Trophoblast cell (in vitro differentiated cells and primary cell): ENCODE results near the gene MYL6. TPM values are rescaled to one million over a fixed set of nuclear protein-coding genes. Genes with fewer than 3 reads are reported as not detected.
A peak's percentile ranks its signal among the peaks of the same experiment; 100 is the strongest.

Source experiments
- DNase-seq, 2 donors: peaks; one replicate each; pipeline ENCODE4 v3.0.0-alpha.2; 2016
- H2AFZ ChIP-seq: 2 replicates; pipeline ENCODE4 v1.6.1; 2013; ENCODE audit warnings: low read length, moderate library complexity, mild to moderate bottlenecking; ENCODE audit not compliant: insufficient read depth, poor library complexity
- H2AK5ac ChIP-seq: 2 replicates; pipeline ENCODE4 v1.6.1; 2013; ENCODE audit warnings: mild to moderate bottlenecking, low read length
- H2BK120ac ChIP-seq: 2 replicates; pipeline ENCODE4 v1.6.1; 2013; ENCODE audit warnings: low read length, mild to moderate bottlenecking, moderate library complexity; ENCODE audit not compliant: insufficient read depth, poor library complexity
- H2BK12ac ChIP-seq: 2 replicates; pipeline ENCODE4 v1.6.1; 2013; ENCODE audit warnings: mild to moderate bottlenecking, low read length, moderate library complexity
- H2BK5ac ChIP-seq: 2 replicates; pipeline ENCODE4 v1.6.1; 2013; ENCODE audit warnings: low read length, low read depth, moderate library complexity, mild to moderate bottlenecking; ENCODE audit not compliant: poor library complexity
- H3K14ac ChIP-seq: 2 replicates; pipeline ENCODE4 v1.6.1; 2013; ENCODE audit warnings: mild to moderate bottlenecking, low read length
- H3K18ac ChIP-seq: 2 replicates; pipeline ENCODE4 v1.6.1; 2013; ENCODE audit warnings: mild to moderate bottlenecking, low read length
- H3K23ac ChIP-seq: 2 replicates; pipeline ENCODE4 v1.6.1; 2013; ENCODE audit warnings: low read length
- H3K27ac ChIP-seq: 2 replicates; pipeline ENCODE4 v1.5.1; 2013; ENCODE audit warnings: low read depth, mild to moderate bottlenecking, inconsistent platforms, low read length, moderate library complexity
- H3K27me3 ChIP-seq: 2 replicates; pipeline ENCODE4 v1.6.1; 2013; ENCODE audit warnings: inconsistent platforms, mild to moderate bottlenecking, low read length, moderate library complexity; ENCODE audit not compliant: insufficient read depth
- H3K36me3 ChIP-seq, 2 experiments: 1 replicate in 1 of 2; 2 replicates in 1 of 2; pipeline ENCODE4 v1.6.1; 2013; ENCODE audit warnings: low read length in 2 of 2, mild to moderate bottlenecking in 2 of 2, moderate library complexity in 1 of 2; ENCODE audit not compliant: insufficient read depth in 2 of 2, control insufficient read depth in 1 of 2
- H3K4ac ChIP-seq: 2 replicates; pipeline ENCODE4 v1.6.1; 2013; ENCODE audit warnings: low read depth, mild to moderate bottlenecking, low read length, moderate library complexity
- H3K4me1 ChIP-seq, 2 experiments: 1 replicate in 1 of 2; 2 replicates in 1 of 2; pipeline ENCODE4 v1.6.1; 2013; ENCODE audit warnings: low read length in 2 of 2, mild to moderate bottlenecking in 2 of 2, moderate library complexity in 1 of 2; ENCODE audit not compliant: insufficient read depth in 2 of 2, control insufficient read depth in 1 of 2
- H3K4me2 ChIP-seq: 2 replicates; pipeline ENCODE4 v1.6.1; 2013; ENCODE audit warnings: inconsistent platforms, mild to moderate bottlenecking, low read length, moderate library complexity
- H3K4me3 ChIP-seq: 2 replicates; pipeline ENCODE4 v1.5.1; 2013; ENCODE audit warnings: mild to moderate bottlenecking, low read depth, low read length, inconsistent platforms
- H3K79me1 ChIP-seq: one replicate; pipeline ENCODE4 v1.6.1; 2013; ENCODE audit warnings: low read length
- H3K79me2 ChIP-seq: 2 replicates; pipeline ENCODE4 v1.6.1; 2013; ENCODE audit warnings: low read length, mild to moderate bottlenecking; ENCODE audit not compliant: control insufficient read depth, insufficient read depth, poor library complexity
- H3K9ac ChIP-seq: 2 replicates; pipeline ENCODE4 v1.6.1; 2013; ENCODE audit warnings: mild to moderate bottlenecking, low read length
- H3K9me3 ChIP-seq: 2 replicates; pipeline ENCODE4 v1.6.1; 2013; ENCODE audit warnings: low read depth, mild to moderate bottlenecking, control low read depth, inconsistent platforms, low read length; ENCODE audit not compliant: insufficient read depth
- H4K12ac ChIP-seq: 2 replicates; pipeline ENCODE4 v1.6.1; 2013; ENCODE audit warnings: low read depth, mild to moderate bottlenecking, low read length, moderate library complexity
- H4K8ac ChIP-seq: 2 replicates; pipeline ENCODE4 v1.6.1; 2013; ENCODE audit warnings: low read depth, mild to moderate bottlenecking, low read length, moderate library complexity
- H4K91ac ChIP-seq: one replicate; pipeline ENCODE4 v1.6.1; 2013; ENCODE audit warnings: low read depth, mild to moderate bottlenecking, low read length, moderate library complexity
- WGBS: extraction: QIAGEN DNeasy Blood & Tissue Kit; methylation state at CpG from one replicate; pipeline ENCODE4 v1.1.7; 2013; ENCODE audit warnings: missing lambda C conversion rate; ENCODE audit not compliant: insufficient read length, insufficient coverage; ENCODE audit errors: extremely low coverage; 5-methylcytosine and 5-hydroxymethylcytosine counted together
- polyA plus RNA-seq: library from polyadenylated mRNA; stranded (reverse); fragments of 200-250 nt; gene quantifications from 2 replicates; pipeline ENCODE4 v1.2.3, GENCODE V29; 2013

Gene MYL6
- polyA plus RNA-seq: 2,027 and 2,059 TPM in 2 replicates

GRCh38 chr12:56158029-56158925, at the start of gene MYL6:
TSS of gene MYL6 (plus strand) at chr12:56158359. CDS start at chr12:56158402, 43 bp downstream.
- Histone ChIP-seq H3K4me1 (peaks cover 25 to 27% of the 10 kb centered on the region in 2 experiments), H3K14ac (peak within 1 kb of the TSS; percentile 99), H3K4me3 (peak within 1 kb of the TSS; percentile 96), H2AK5ac (peak within 1 kb of the TSS; percentile 100), H3K4me2 (peak within 1 kb of the TSS; percentile 83), H3K9ac (peak within 1 kb of the TSS; percentile 100), H3K79me2 (peaks cover 19% of the 10 kb centered on the region), H3K18ac (peak within 1 kb of the TSS; percentile 98), H2BK5ac (peak within 1 kb of the TSS; percentile 97), H3K27me3 (no peaks in the 10 kb centered on the region), H3K36me3 (peaks cover 40 to 53% of the 10 kb centered on the region in 2 experiments), H2AFZ (peak within 1 kb of the TSS; percentile 32), H4K12ac (peak within 1 kb of the TSS; percentile 95), H3K79me1 (peaks cover 15% of the 10 kb centered on the region), H3K23ac (no peak within 1 kb of the TSS), H2BK12ac (no peak within 1 kb of the TSS), H4K8ac (peak within 1 kb of the TSS; percentile 95), H3K27ac (peak within 1 kb of the TSS; percentile 72), H4K91ac (peak within 1 kb of the TSS; percentile 98), H3K4ac (peak within 1 kb of the TSS; percentile 100), H3K9me3 (peaks cover 4% of the 10 kb centered on the region), H2BK120ac (peak within 1 kb of the TSS; percentile 92)
- DNase-seq: peak; percentile 97 to 99
- WGBS: no CpG with 5 or more reads among the region's 30 CpGs

- Histone ChIP-seq H3K18ac (no peak overlapping the region), H2BK5ac (no peak overlapping the region), H3K4me1 (peaks cover 0 to 4% of the 10 kb centered on the region in 2 experiments), H4K91ac (no peak overlapping the region), H3K23ac (no peak overlapping the region), H4K8ac (no peak overlapping the region), H3K27ac (no peak overlapping the region), H3K27me3 (no peaks in the 10 kb centered on the region), H3K14ac (no peak overlapping the region), H3K36me3 (peaks cover 30 to 52% of the 10 kb centered on the region in 2 experiments), H2BK120ac (no peak overlapping the region), H2AFZ (no peak overlapping the region), H2BK12ac (no peak overlapping the region), H2AK5ac (no peak overlapping the region), H4K12ac (no peak overlapping the region), H3K4me3 (no peak overlapping the region), H3K9me3 (no peaks in the 10 kb centered on the region), H3K79me1 (peaks cover under 1% of the 10 kb centered on the region), H3K9ac (no peak overlapping the region), H3K4ac (no peak overlapping the region), H3K4me2 (no peak overlapping the region), H3K79me2 (no peaks in the 10 kb centered on the region)
- no CpG with 5 or more reads among the region's 5 CpGs for WGBS
- no peak for DNase-seq
These were observed 47.6 kb upstream of the MYL6 start for GRCh38 chr12:56110571-56110970.

GRCh38 chr12:56114084-56114483, 44.1 kb upstream of the MYL6 start:
- H3K79me1 ChIP-seq: peaks cover 12% of the 10 kb centered on the region
- no peak overlapping the region for H3K23ac ChIP-seq
- H3K27me3 ChIP-seq: no peaks in the 10 kb centered on the region
- no peak overlapping the region for H2AFZ ChIP-seq
- DNase-seq: no peak
- peaks cover 4 to 8% of the 10 kb centered on the region in 2 experiments for H3K4me1 ChIP-seq
- H3K9me3 ChIP-seq: no peaks in the 10 kb centered on the region
- no peak overlapping the region for H2BK120ac ChIP-seq
- H2AK5ac ChIP-seq: no peak overlapping the region
- H4K12ac ChIP-seq: no peak overlapping the region
- H3K9ac ChIP-seq: no peak overlapping the region
- no peak overlapping the region for H3K4me3 ChIP-seq
- no peak overlapping the region for H3K4ac ChIP-seq
- peaks cover 8% of the 10 kb centered on the region for H3K79me2 ChIP-seq
- WGBS: no CpG with 5 or more reads among the region's 1 CpG
- no peak overlapping the region for H2BK12ac ChIP-seq
- no peak overlapping the region for H4K8ac ChIP-seq
- H3K27ac ChIP-seq: no peak overlapping the region
- H2BK5ac ChIP-seq: no peak overlapping the region
- H3K14ac ChIP-seq: no peak overlapping the region
- peaks cover 23 to 36% of the 10 kb centered on the region in 2 experiments for H3K36me3 ChIP-seq
- H3K4me2 ChIP-seq: no peak overlapping the region
- H4K91ac ChIP-seq: no peak overlapping the region
- H3K18ac ChIP-seq: no peak overlapping the region

- no peak overlapping the region for H4K91ac ChIP-seq
- no peak overlapping the region for H3K9ac ChIP-seq
- H2AK5ac ChIP-seq: peak overlapping the region; percentile 75
- WGBS: no CpG with 5 or more reads among the region's 10 CpGs
- peaks cover 8% of the 10 kb centered on the region for H3K79me2 ChIP-seq
- peak overlapping the region; percentile 59 for H3K4me2 ChIP-seq
- H3K14ac ChIP-seq: no peak overlapping the region
- no peak overlapping the region for H3K27ac ChIP-seq
- H3K79me1 ChIP-seq: peaks cover 12% of the 10 kb centered on the region
- no peak overlapping the region for H3K18ac ChIP-seq
- H3K36me3 ChIP-seq: peaks cover 16 to 24% of the 10 kb centered on the region in 2 experiments
- no peaks in the 10 kb centered on the region for H3K9me3 ChIP-seq
- DNase-seq: peak; percentile 27 to 66
- H2BK12ac ChIP-seq: no peak overlapping the region
- H2BK120ac ChIP-seq: no peak overlapping the region
- H3K4me1 ChIP-seq: peaks cover 4 to 12% of the 10 kb centered on the region in 2 experiments
- no peaks in the 10 kb centered on the region for H3K27me3 ChIP-seq
- H3K23ac ChIP-seq: no peak overlapping the region
- H4K12ac ChIP-seq: no peak overlapping the region
- no peak overlapping the region for H2BK5ac ChIP-seq
- H4K8ac ChIP-seq: peak overlapping the region; percentile 78
- no peak overlapping the region for H2AFZ ChIP-seq
- H3K4me3 ChIP-seq: no peak overlapping the region
- no peak overlapping the region for H3K4ac ChIP-seq
These were observed 42.8 kb upstream of the MYL6 start for GRCh38 chr12:56115329-56115728.
